ENCODE data around the gene PTTG2. TPM values are rescaled to one million over a fixed set of nuclear protein-coding genes. Genes with fewer than 3 reads are reported as not detected.
"Not testable (repeated sequence)": the region's sequence is repeated elsewhere in the genome, so short reads cannot be mapped to it uniquely, and the experiment has no call there.

PTTG2 gene
- total and polyA plus RNA-seq, 4 donors: 0.28 TPM; not detected in 3

- Histone ChIP-seq H3K9me3 (ENCODE audit: control insufficient read depth, insufficient read depth, low read length) (no peaks in the 10 kb centered on the region), H3K4me3 (ENCODE audit: low read depth, low read length) (no peak overlapping the region), H3K27me3 (ENCODE audit: control insufficient read depth, insufficient read depth, low read length) (no peaks in the 10 kb centered on the region), H3K4me1 (ENCODE audit: control insufficient read depth, insufficient read depth, low read length) (no peaks in the 10 kb centered on the region), H3K36me3 (ENCODE audit: control insufficient read depth, insufficient read depth, low read length) (no peaks in the 10 kb centered on the region), H3K27ac (ENCODE audit: low read depth, low read length) (no peak overlapping the region)
- DNase-seq (ENCODE audit: low read depth in 4 of 6, low spot score in 6 of 6): no peak
- no CpG with 5 or more reads among the region's 1 CpG for WGBS (ENCODE audit: insufficient coverage)
Observed at GRCh38 chr4:37970702-37971101, 10.5 kb downstream of the PTTG2 start.

GRCh38 chr4:37971202-37971601 lies 11.0 kb downstream of the PTTG2 start:
- Histone ChIP-seq H3K9me3 (ENCODE audit: control insufficient read depth, insufficient read depth, low read length) (no peaks in the 10 kb centered on the region), H3K36me3 (ENCODE audit: control insufficient read depth, insufficient read depth, low read length) (no peaks in the 10 kb centered on the region), H3K27ac (ENCODE audit: low read depth, low read length) (no peak overlapping the region), H3K4me1 (ENCODE audit: control insufficient read depth, insufficient read depth, low read length) (no peaks in the 10 kb centered on the region), H3K4me3 (ENCODE audit: low read depth, low read length) (no peak overlapping the region), H3K27me3 (ENCODE audit: control insufficient read depth, insufficient read depth, low read length) (no peaks in the 10 kb centered on the region)
- no peak for DNase-seq (ENCODE audit: low read depth in 4 of 6, low spot score in 6 of 6)
- WGBS (ENCODE audit: insufficient coverage): no CpG with 5 or more reads among the region's 4 CpGs

- WGBS (ENCODE audit: insufficient coverage): 100% methylated on average over 1 of the region's 3 CpGs
- Histone ChIP-seq H3K4me3 (ENCODE audit: low read depth, low read length) (no peak overlapping the region), H3K27ac (ENCODE audit: low read depth, low read length) (no peak overlapping the region), H3K36me3 (ENCODE audit: control insufficient read depth, insufficient read depth, low read length) (no peaks in the 10 kb centered on the region), H3K27me3 (ENCODE audit: control insufficient read depth, insufficient read depth, low read length) (no peaks in the 10 kb centered on the region), H3K4me1 (ENCODE audit: control insufficient read depth, insufficient read depth, low read length) (peaks cover 6% of the 10 kb centered on the region), H3K9me3 (ENCODE audit: control insufficient read depth, insufficient read depth, low read length) (no peaks in the 10 kb centered on the region)
- no peak for DNase-seq (ENCODE audit: low read depth in 4 of 6, low spot score in 6 of 6)
Observed at GRCh38 chr4:37973441-37973840, 13.2 kb downstream of the PTTG2 start.

GRCh38 chr4:37975321-37975822 lies 15.2 kb downstream of the PTTG2 start:
- not testable (repeated sequence) for H3K36me3 ChIP-seq (ENCODE audit: control insufficient read depth, insufficient read depth, low read length); H3K27ac ChIP-seq (ENCODE audit: low read depth, low read length); DNase-seq (ENCODE audit: low read depth in 4 of 6, low spot score in 6 of 6); H3K4me3 ChIP-seq (ENCODE audit: low read depth, low read length); H3K9me3 ChIP-seq (ENCODE audit: control insufficient read depth, insufficient read depth, low read length); H3K27me3 ChIP-seq (ENCODE audit: control insufficient read depth, insufficient read depth, low read length)
- H3K4me1 ChIP-seq (ENCODE audit: control insufficient read depth, insufficient read depth, low read length): peaks cover 13% of the 10 kb centered on the region
- 100% methylated on average over 4 of the region's 13 CpGs for WGBS (ENCODE audit: insufficient coverage)

- WGBS (ENCODE audit: insufficient coverage): no CpG with 5 or more reads among the region's 3 CpGs
- no peaks in the 10 kb centered on the region for H3K9me3 ChIP-seq (ENCODE audit: control insufficient read depth, insufficient read depth, low read length)
- H3K27ac ChIP-seq (ENCODE audit: low read depth, low read length): peak overlapping the region; percentile 73
- no peak for DNase-seq (ENCODE audit: low read depth in 4 of 6, low spot score in 6 of 6)
- no peaks in the 10 kb centered on the region for H3K36me3 ChIP-seq (ENCODE audit: control insufficient read depth, insufficient read depth, low read length)
- peaks cover 13% of the 10 kb centered on the region for H3K4me1 ChIP-seq (ENCODE audit: control insufficient read depth, insufficient read depth, low read length)
- no peaks in the 10 kb centered on the region for H3K27me3 ChIP-seq (ENCODE audit: control insufficient read depth, insufficient read depth, low read length)
- H3K4me3 ChIP-seq (ENCODE audit: low read depth, low read length): peak overlapping the region; percentile 40
Observed at GRCh38 chr4:37976507-37976906, 16.3 kb downstream of the PTTG2 start.

GRCh38 chr4:37976991-37977470 lies 16.8 kb downstream of the PTTG2 start:
- no peaks in the 10 kb centered on the region for H3K9me3 ChIP-seq (ENCODE audit: control insufficient read depth, insufficient read depth, low read length)
- under 1% methylated on average over 31 of the region's 50 CpGs for WGBS (ENCODE audit: insufficient coverage)
- no peaks in the 10 kb centered on the region for H3K27me3 ChIP-seq (ENCODE audit: control insufficient read depth, insufficient read depth, low read length)
- H3K4me3 ChIP-seq (ENCODE audit: low read depth, low read length): peak overlapping the region; percentile 44
- H3K36me3 ChIP-seq (ENCODE audit: control insufficient read depth, insufficient read depth, low read length): no peaks in the 10 kb centered on the region
- peak overlapping the region; percentile 73 for H3K27ac ChIP-seq (ENCODE audit: low read depth, low read length)
- H3K4me1 ChIP-seq (ENCODE audit: control insufficient read depth, insufficient read depth, low read length): peaks cover 13% of the 10 kb centered on the region
- peak in 4 of 6 donors; percentile 36 to 88 (median 64) for DNase-seq (ENCODE audit: low read depth in 4 of 6, low spot score in 6 of 6)

- under 1% methylated on average over 63 of the region's 74 CpGs for WGBS (ENCODE audit: insufficient coverage)
- DNase-seq (ENCODE audit: low read depth in 4 of 6, low spot score in 6 of 6): peak in 3 of 6 donors; percentile 31 to 83 (median 82)
- H3K27me3 ChIP-seq (ENCODE audit: control insufficient read depth, insufficient read depth, low read length): no peaks in the 10 kb centered on the region
- no peaks in the 10 kb centered on the region for H3K9me3 ChIP-seq (ENCODE audit: control insufficient read depth, insufficient read depth, low read length)
- no peaks in the 10 kb centered on the region for H3K36me3 ChIP-seq (ENCODE audit: control insufficient read depth, insufficient read depth, low read length)
- H3K4me1 ChIP-seq (ENCODE audit: control insufficient read depth, insufficient read depth, low read length): peaks cover 13% of the 10 kb centered on the region
- peak overlapping the region; percentile 44 for H3K4me3 ChIP-seq (ENCODE audit: low read depth, low read length)
- H3K27ac ChIP-seq (ENCODE audit: low read depth, low read length): peak overlapping the region; percentile 47
Observed at GRCh38 chr4:37977471-37978247, 17.5 kb downstream of the PTTG2 start.

GRCh38 chr4:37978248-37978924 lies 18.2 kb downstream of the PTTG2 start:
- peak overlapping the region; percentile 47 for H3K27ac ChIP-seq (ENCODE audit: low read depth, low read length)
- peak overlapping the region; percentile 44 for H3K4me3 ChIP-seq (ENCODE audit: low read depth, low read length)
- H3K4me1 ChIP-seq (ENCODE audit: control insufficient read depth, insufficient read depth, low read length): peaks cover 16% of the 10 kb centered on the region
- H3K36me3 ChIP-seq (ENCODE audit: control insufficient read depth, insufficient read depth, low read length): no peaks in the 10 kb centered on the region
- 8% methylated on average over 4 of the region's 11 CpGs for WGBS (ENCODE audit: insufficient coverage)
- no peaks in the 10 kb centered on the region for H3K27me3 ChIP-seq (ENCODE audit: control insufficient read depth, insufficient read depth, low read length)
- H3K9me3 ChIP-seq (ENCODE audit: control insufficient read depth, insufficient read depth, low read length): no peaks in the 10 kb centered on the region
- DNase-seq (ENCODE audit: low read depth in 4 of 6, low spot score in 6 of 6): no peak

GRCh38 chr4:37980246-37980645 lies 20.0 kb downstream of the PTTG2 start:
- Histone ChIP-seq H3K36me3 (ENCODE audit: control insufficient read depth, insufficient read depth, low read length) (no peaks in the 10 kb centered on the region), H3K27me3 (ENCODE audit: control insufficient read depth, insufficient read depth, low read length) (no peaks in the 10 kb centered on the region), H3K9me3 (ENCODE audit: control insufficient read depth, insufficient read depth, low read length) (no peaks in the 10 kb centered on the region), H3K4me1 (ENCODE audit: control insufficient read depth, insufficient read depth, low read length) (peaks cover 16% of the 10 kb centered on the region), H3K4me3 (ENCODE audit: low read depth, low read length) (no peak overlapping the region), H3K27ac (ENCODE audit: low read depth, low read length) (no peak overlapping the region)
- no CpG with 5 or more reads among the region's 1 CpG for WGBS (ENCODE audit: insufficient coverage)
- peak in 1 of 6 donors; percentile 44 for DNase-seq (ENCODE audit: low read depth in 4 of 6, low spot score in 6 of 6)

All from spinal cord (tissue), 10 donors.